Myocyte (in vitro differentiated cells): ENCODE data around the gene GFER. TPM values are rescaled to one million over a fixed set of nuclear protein-coding genes. Genes with fewer than 3 reads are reported as not detected.
"Not testable (repeated sequence)": the region's sequence is repeated elsewhere in the genome, so short reads cannot be mapped to it uniquely, and the experiment has no call there.

Experiments
- DNase-seq: peaks from one replicate; pipeline ENCODE4 v3.0.0-alpha.2; 2012; ENCODE audit warnings: low read depth
- total RNA-seq: library from RNA; depleted of rRNA; stranded (reverse); fragments of >200 nt; gene quantifications from 2 replicates; pipeline ENCODE4 v1.2.3, GENCODE V29; 2014

The GFER gene
- total RNA-seq, 1 donor from 2014 or later = 19.9 TPM

- DNase-seq = no peak
Observed at GRCh38 chr16:2025251-2025650, 41.3 kb downstream of the GFER start.

- DNase-seq = no peak
Observed at GRCh38 chr16:2025878-2026460, 42.0 kb downstream of the GFER start.

GRCh38 chr16:2026461-2027023 is 42.5 kb downstream of the GFER start, which contains the start of gene NHERF2:
TSS of gene NHERF2 (plus strand) at chr16:2026902. CDS start at chr16:2027006, 104 bp downstream.
- no peak for DNase-seq

- DNase-seq = no peak
Observed at GRCh38 chr16:2027024-2028010, 43.3 kb downstream of the GFER start.

GRCh38 chr16:2028146-2028545 is 44.2 kb downstream of the GFER start:
- DNase-seq = no peak

- no peak for DNase-seq
Observed at GRCh38 chr16:2028620-2029220, 44.7 kb downstream of the GFER start.

- no peak for DNase-seq
Observed at GRCh38 chr16:2029350-2029749, 45.4 kb downstream of the GFER start.

GRCh38 chr16:2030036-2030435 is 46.0 kb downstream of the GFER start:
- DNase-seq = no peak

GRCh38 chr16:2031081-2031577 is 47.1 kb downstream of the GFER start:
- no peak for DNase-seq

GRCh38 chr16:2032285-2033056 is 48.5 kb downstream of the GFER start:
- no peak for DNase-seq

- peak; percentile 48 for DNase-seq
Observed at GRCh38 chr16:2033057-2033908, 49.3 kb downstream of the GFER start.

GRCh38 chr16:2033909-2034695 is 50.1 kb downstream of the GFER start:
- not testable (repeated sequence) for DNase-seq

- DNase-seq = no peak
Observed at GRCh38 chr16:2034696-2035430, 50.9 kb downstream of the GFER start.

GRCh38 chr16:2035431-2036199 is 51.6 kb downstream of the GFER start:
- peak; percentile 78 for DNase-seq

- no peak for DNase-seq
Observed at GRCh38 chr16:2036200-2036966, 52.4 kb downstream of the GFER start.

- no peak for DNase-seq
Observed at GRCh38 chr16:2037115-2037514, 53.1 kb downstream of the GFER start.
